GM19025 (cell line): Measurements from ENCODE around the gene KNTC1.
"Not testable (repeated sequence)": the region's sequence is repeated elsewhere in the genome, so short reads cannot be mapped to it uniquely, and the experiment has no call there.

Experiments
- ATAC-seq: cut with Tn5 transposase; IDR thresholded peaks from one replicate; pipeline ENCODE4 v1.9.1; 2021; ENCODE audit warnings: mild to moderate bottlenecking, low read depth, moderate library complexity; ENCODE audit not compliant: unreplicated experiment

Gene KNTC1

GRCh38 chr12:122558745-122559641, 31.9 kb downstream of the KNTC1 start:
- no peak for ATAC-seq

GRCh38 chr12:122560138-122560537, 33.1 kb downstream of the KNTC1 start:
- ATAC-seq = no peak

GRCh38 chr12:122563361-122563760, 36.3 kb downstream of the KNTC1 start:
- no peak for ATAC-seq

GRCh38 chr12:122566816-122567215, 39.8 kb downstream of the KNTC1 start:
- ATAC-seq = not testable (repeated sequence)

- ATAC-seq = no peak
Observed at GRCh38 chr12:122569288-122569687, 42.2 kb downstream of the KNTC1 start.

DNA sequence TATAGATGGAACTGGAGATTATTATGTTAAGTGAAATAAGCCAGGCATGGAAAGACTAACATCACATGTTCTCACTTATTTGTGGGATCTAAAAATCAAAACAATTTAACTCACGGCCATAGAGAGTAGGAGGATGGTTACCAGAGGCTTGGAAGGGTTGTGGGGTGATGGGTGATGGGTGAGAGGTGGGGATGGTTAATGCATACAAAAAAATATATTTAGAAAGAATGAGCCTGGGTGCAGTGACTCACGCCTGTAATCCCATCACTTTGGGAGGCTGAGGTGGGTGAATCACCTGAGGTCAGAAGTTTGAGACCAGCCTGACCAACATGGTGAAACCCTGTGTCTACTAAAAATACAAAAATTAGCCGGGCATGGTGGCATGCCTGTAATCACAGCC, 43.0 kb downstream of the KNTC1 start:
- ATAC-seq = not testable (repeated sequence)

DNA sequence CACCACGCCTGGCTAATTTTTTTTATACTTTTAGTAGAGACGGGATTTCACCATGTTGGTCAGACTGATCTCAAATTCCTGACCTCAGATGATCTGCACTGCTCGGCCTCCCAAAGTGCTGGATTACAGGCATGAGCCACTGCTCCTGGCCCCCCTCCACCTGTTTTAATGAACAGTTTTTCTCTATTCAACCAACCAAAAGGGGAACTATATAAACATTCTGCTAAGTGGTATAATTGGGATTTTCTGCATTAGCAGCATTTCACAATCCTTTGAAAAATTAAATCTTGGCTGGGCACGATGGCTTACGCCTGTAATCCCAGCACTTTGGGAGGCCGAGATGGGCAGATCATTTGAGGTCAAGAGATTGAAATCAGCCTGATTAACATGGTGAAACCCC, 44.8 kb downstream of the KNTC1 start:
- no peak for ATAC-seq

- not testable (repeated sequence) for ATAC-seq
Observed at GRCh38 chr12:122583294-122583693, 56.2 kb downstream of the KNTC1 start.

GRCh38 chr12:122584177-122584863, 57.3 kb downstream of the KNTC1 start:
- ATAC-seq = no peak

GRCh38 chr12:122590990-122591389, 63.9 kb downstream of the KNTC1 start:
- no peak for ATAC-seq

DNA sequence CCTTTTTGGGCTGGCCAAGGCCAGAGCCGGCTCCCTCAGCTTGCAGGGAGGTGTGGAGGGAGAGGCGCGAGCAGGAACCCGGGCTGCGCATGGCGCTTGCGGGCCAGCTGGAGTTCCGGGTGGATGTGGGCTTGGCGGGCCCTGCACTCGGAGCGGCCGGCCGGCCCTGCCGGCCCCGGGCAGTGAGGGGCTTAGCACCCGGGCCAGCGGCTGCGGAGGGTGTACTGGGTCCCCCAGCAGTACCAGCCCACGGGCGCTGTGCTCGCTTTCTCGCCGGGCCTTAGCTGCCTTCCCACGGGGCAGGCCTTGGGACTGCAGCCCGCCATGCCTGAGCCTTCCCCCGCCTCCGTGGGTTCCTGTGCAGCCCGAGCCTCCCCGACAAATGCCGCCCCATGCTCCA, 64.9 kb downstream of the KNTC1 start:
- ATAC-seq = not testable (repeated sequence)

- not testable (repeated sequence) for ATAC-seq
Observed at GRCh38 chr12:122592543-122592942, 65.5 kb downstream of the KNTC1 start.

- no peak for ATAC-seq
Observed at GRCh38 chr12:122593910-122594309, 66.9 kb downstream of the KNTC1 start.

GRCh38 chr12:122596838-122597237, 69.8 kb downstream of the KNTC1 start:
- ATAC-seq = no peak

- no peak for ATAC-seq
Observed at GRCh38 chr12:122602456-122602855, 75.4 kb downstream of the KNTC1 start.

DNA sequence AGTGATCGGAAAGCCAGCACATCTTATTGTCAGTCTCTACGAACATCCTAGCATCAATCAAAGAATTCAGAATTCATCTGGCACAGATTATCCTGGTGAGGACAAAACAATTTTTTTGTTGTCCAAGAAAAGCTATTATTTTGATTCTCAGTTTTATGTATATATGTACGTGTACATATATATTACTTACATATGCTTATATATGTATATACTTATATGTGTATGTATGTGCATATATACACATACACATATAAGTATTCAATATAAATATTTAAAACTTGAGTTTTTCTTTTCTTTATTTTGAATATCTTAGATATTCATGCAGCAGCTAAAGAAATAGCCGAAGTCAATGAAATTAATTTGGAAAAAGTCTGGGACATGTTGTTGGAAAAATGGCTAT, 77.9 kb downstream of the KNTC1 start:
- no peak for ATAC-seq

DNA sequence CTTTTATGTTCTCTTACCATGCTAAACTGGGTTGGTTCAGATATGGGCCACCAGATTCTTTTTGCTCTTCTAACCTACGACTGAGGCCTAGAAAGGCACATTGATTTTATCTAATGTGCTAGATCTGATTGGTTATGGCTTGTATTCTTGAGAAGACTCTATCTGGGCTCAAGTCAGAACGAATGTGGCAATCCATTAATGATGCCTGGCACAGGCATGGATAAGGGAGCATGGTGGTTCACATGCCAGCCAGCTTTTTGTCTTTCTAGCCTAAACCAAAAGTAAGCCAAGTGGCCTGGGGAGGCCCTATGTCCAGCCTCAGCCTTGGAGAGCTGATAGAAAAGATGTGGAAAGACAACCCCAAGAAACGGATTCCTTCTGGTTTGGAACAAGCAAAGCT, 82.7 kb downstream of the KNTC1 start:
- no peak for ATAC-seq

- ATAC-seq = no peak
Observed at GRCh38 chr12:122610207-122610606, 83.2 kb downstream of the KNTC1 start.

DNA sequence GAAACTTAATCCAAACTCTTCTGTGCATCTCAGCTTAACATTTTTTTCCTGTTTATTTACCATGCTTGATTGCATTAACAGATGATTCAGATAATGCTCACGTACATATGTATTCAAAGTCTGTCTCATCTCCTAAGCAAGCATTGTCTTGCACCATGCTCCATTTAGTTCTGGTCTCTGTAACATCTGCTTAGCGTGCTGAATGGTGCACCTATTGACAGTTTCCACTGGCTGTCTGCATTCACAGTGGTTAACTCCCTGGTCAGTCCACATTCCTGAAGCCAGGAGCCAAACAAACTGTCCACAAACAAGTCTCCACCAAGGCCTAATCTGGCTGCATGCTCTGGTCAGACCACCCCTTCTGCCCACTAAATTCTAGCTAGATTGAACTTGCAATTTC, 83.9 kb downstream of the KNTC1 start:
- no peak for ATAC-seq

DNA sequence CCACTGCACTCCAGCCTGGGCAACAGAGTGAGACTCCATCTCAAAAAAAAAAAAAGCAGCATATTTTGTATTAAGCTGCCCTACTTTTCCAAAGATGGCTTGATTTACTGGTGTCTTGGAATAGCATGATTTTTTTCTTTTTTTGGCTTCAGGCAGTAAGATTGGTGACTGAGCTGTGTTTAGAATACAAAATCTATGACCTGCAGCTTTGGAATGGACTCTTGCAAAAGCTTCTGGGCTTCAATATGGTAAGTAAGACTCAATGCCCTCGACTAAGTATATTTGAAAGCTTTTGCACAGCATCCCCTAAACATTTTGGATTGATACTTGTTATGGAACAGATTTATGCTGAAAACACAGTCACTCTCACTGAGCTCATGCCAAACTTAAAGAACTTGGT, 87.8 kb downstream of the KNTC1 start:
- ATAC-seq = no peak

DNA sequence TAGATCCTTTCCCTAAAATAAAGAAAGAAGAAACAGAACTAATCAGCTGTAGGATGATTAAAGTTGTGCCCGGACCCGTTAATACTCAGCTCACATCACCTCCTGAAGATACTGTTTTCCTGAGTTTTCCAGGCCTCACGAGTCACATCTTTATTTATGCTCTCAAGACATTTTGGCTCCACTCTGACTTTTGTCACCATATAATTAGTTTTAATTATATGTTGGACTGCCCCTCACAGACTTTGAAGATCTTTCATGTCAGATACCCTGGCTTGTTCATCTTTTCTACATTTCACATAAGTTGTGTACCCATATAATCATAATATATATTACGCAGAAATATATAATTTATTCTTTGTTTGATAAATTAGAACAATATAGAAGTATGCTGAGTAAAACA, 88.7 kb downstream of the KNTC1 start:
- ATAC-seq = no peak

DNA sequence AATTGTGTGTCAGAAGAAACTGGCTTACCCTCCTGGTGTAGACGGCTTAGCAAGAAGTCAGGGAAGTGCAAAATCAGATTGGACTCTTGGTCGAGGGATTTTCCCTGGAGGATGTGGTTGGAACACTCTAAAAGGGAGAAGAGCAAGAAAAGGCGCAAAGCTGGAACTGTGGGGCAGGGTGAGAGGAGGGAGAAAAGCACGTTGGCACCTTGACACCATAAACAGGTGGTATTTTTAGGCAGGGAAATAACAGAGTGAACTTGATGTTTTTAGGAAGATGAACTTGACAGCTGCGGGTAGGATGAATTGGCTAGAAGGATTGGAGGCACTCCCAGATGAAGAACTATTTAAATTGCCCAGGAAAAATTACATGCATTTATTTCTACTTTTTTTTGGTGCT, 108.4 kb downstream of the KNTC1 start:
- no peak for ATAC-seq
